Rectal smooth muscle tissue (tissue), 1 donor: Measurements from ENCODE around the gene MCL1.

ENCODE experiments used
- H3K27ac ChIP-seq: one replicate; pipeline ENCODE4 v1.7.0; 2013; ENCODE audit warnings: low read depth, low read length, inconsistent platforms
- H3K27me3 ChIP-seq: one replicate; pipeline ENCODE4 v1.7.0; 2013; ENCODE audit warnings: low read length; ENCODE audit not compliant: control insufficient read depth, insufficient read depth
- H3K36me3 ChIP-seq: one replicate; pipeline ENCODE4 v1.7.0; 2013; ENCODE audit warnings: low read length; ENCODE audit not compliant: control insufficient read depth, insufficient read depth
- H3K4me1 ChIP-seq: one replicate; pipeline ENCODE4 v1.7.0; 2013; ENCODE audit warnings: low read length; ENCODE audit not compliant: control insufficient read depth, insufficient read depth
- H3K4me3 ChIP-seq: one replicate; pipeline ENCODE4 v1.7.0; 2013; ENCODE audit warnings: low read length
- H3K9ac ChIP-seq: one replicate; pipeline ENCODE4 v1.7.0; 2013; ENCODE audit warnings: low read length

The MCL1 gene

DNA sequence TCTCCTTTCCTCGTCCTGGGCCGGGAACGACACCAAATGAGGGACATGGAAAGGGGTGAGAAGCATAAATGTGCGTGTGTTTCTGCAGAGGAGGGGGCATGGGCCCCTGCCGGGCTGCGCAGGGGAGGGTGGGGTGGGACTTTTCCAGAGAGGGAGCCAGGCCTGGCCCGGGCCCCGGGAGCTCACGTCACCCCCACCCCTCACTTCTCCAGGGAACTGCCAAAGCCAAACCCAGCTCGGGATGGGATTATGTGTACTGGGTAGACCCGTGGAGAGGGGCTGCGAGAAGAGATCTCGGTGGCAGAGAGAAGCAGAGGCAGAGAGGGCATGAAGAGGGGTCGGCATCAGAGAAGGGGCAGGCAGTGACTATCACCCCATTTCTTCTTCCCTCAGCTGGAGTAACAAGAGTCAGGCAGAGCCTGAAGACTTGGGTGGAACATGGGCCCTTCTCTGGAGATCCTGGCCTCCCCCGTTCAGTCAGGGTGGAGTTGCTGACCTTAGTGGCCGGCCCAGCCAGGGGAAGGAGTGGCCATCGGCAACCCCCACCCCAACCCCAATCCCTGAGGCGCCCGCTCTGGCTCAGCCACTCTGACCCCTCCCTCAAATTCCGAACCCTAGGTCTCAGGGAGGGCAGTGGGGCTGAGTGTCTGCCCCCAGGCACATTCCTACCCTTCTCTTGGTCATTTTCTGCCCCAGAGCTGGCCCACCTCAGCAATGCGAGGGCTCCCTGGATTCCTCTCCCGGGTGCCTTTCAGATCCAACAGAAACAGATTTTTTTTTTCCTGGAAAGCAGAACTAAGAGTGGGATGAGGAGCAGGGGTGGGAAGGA is 29.0 kb downstream of the MCL1 start:
- Histone ChIP-seq H3K4me3 (peak overlapping the region; percentile 55), H3K27ac (peak overlapping the region; percentile 72), H3K4me1 (no peaks in the 10 kb centered on the region), H3K27me3 (peaks cover 4% of the 10 kb centered on the region), H3K9ac (no peak overlapping the region), H3K36me3 (peaks cover under 1% of the 10 kb centered on the region)

GRCh38 chr1:150549496-150550221 is 29.8 kb downstream of the MCL1 start:
- Histone ChIP-seq H3K9ac (no peak overlapping the region), H3K27me3 (peaks cover 4% of the 10 kb centered on the region), H3K4me3 (peak overlapping the region; percentile 55), H3K27ac (peak overlapping the region; percentile 72), H3K4me1 (no peaks in the 10 kb centered on the region), H3K36me3 (no peaks in the 10 kb centered on the region)

- peak within 1 kb of the TSS; percentile 72 for H3K27ac ChIP-seq
- peaks cover 4% of the 10 kb centered on the region for H3K27me3 ChIP-seq
- no peak within 1 kb of the TSS for H3K9ac ChIP-seq
- H3K36me3 ChIP-seq: no peaks in the 10 kb centered on the region
- peak within 1 kb of the TSS; percentile 67 for H3K4me3 ChIP-seq
- H3K4me1 ChIP-seq: no peaks in the 10 kb centered on the region
These were observed 30.5 kb downstream of the MCL1 start, which contains the start of gene ADAMTSL4 for GRCh38 chr1:150548632-150549495. Gene ADAMTSL4, plus strand, starts transcription at chr1:150549408. Its CDS starts 2,881 bp downstream, at chr1:150552289.

GRCh38 chr1:150548324-150548631 is 31.1 kb downstream of the MCL1 start:
- H3K27me3 ChIP-seq: peaks cover 4% of the 10 kb centered on the region
- no peaks in the 10 kb centered on the region for H3K4me1 ChIP-seq
- peak overlapping the region; percentile 67 for H3K4me3 ChIP-seq
- no peaks in the 10 kb centered on the region for H3K36me3 ChIP-seq
- no peak overlapping the region for H3K9ac ChIP-seq
- H3K27ac ChIP-seq: peak overlapping the region; percentile 66

DNA sequence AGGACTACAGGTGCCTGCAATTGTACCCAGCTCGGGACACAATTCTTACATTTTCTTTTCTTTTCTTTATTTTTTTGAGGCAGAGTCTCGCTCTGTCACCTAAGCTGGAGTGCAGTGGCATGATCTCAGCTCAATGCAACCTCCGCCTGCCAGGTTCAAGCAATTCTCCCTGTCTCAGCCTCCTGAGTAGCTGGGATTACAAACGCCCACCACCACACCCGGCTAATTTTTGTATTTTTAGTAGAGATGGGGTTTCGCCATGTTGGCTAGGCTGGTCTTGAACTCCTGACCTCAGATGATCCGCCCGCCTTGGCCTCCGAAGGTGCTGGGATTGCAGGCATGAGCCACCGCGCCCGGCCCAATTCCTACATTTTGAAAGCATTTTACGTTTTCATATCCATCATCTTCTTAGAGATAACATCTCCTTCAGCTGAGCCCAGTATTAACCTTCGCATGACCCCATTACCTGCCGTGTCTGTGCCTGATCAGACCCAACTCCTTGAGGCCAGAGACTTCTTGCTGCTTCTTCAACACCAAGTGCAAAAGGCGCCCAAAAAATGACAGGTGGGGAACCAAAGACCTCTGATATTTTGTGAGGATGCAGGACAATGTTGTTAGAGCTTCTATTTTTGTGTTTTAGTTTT is 33.0 kb downstream of the MCL1 start:
- Histone ChIP-seq H3K4me1 (no peaks in the 10 kb centered on the region), H3K9ac (no peak overlapping the region), H3K27me3 (peaks cover 3% of the 10 kb centered on the region), H3K36me3 (no peaks in the 10 kb centered on the region), H3K4me3 (no peak overlapping the region), H3K27ac (no peak overlapping the region)

DNA sequence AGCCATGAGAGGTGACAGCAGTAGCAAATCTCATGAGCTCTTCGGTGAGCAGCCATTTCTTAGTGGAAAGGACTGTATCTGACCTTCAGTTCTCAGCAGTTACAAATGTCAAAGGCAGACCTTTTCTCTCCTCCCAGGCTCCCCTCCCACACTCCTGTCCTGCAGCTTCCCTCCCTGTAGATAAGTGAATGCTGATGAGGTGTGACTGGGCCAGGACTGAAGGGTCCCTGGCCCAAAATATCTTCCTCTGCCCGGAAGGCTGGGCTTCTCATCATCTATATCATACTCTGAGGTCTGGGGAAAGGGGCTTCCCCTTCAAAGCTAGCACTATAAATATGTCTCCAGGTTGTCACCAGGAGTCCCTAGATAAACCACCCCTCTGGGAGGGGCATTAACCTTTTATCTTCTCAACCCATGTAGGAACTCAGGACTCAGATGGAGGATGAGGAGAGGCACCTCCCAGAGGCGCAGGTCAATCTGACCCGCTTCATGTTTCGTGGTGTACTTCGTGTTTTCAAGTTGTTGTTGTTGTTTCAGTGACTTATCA is 33.9 kb downstream of the MCL1 start:
- Histone ChIP-seq H3K27me3 (no peaks in the 10 kb centered on the region), H3K27ac (no peak overlapping the region), H3K4me1 (no peaks in the 10 kb centered on the region), H3K4me3 (no peak overlapping the region), H3K9ac (no peak overlapping the region), H3K36me3 (no peaks in the 10 kb centered on the region)

- Histone ChIP-seq H3K36me3 (no peaks in the 10 kb centered on the region), H3K4me3 (no peak overlapping the region), H3K27ac (no peak overlapping the region), H3K9ac (no peak overlapping the region), H3K4me1 (no peaks in the 10 kb centered on the region), H3K27me3 (no peaks in the 10 kb centered on the region)
These were observed 35.2 kb downstream of the MCL1 start for GRCh38 chr1:150544204-150544603.

- H3K9ac ChIP-seq: no peak overlapping the region
- no peak overlapping the region for H3K4me3 ChIP-seq
- H3K27ac ChIP-seq: no peak overlapping the region
- H3K4me1 ChIP-seq: no peaks in the 10 kb centered on the region
- no peaks in the 10 kb centered on the region for H3K27me3 ChIP-seq
- no peaks in the 10 kb centered on the region for H3K36me3 ChIP-seq
These were observed 35.8 kb downstream of the MCL1 start for GRCh38 chr1:150543500-150544143.

DNA sequence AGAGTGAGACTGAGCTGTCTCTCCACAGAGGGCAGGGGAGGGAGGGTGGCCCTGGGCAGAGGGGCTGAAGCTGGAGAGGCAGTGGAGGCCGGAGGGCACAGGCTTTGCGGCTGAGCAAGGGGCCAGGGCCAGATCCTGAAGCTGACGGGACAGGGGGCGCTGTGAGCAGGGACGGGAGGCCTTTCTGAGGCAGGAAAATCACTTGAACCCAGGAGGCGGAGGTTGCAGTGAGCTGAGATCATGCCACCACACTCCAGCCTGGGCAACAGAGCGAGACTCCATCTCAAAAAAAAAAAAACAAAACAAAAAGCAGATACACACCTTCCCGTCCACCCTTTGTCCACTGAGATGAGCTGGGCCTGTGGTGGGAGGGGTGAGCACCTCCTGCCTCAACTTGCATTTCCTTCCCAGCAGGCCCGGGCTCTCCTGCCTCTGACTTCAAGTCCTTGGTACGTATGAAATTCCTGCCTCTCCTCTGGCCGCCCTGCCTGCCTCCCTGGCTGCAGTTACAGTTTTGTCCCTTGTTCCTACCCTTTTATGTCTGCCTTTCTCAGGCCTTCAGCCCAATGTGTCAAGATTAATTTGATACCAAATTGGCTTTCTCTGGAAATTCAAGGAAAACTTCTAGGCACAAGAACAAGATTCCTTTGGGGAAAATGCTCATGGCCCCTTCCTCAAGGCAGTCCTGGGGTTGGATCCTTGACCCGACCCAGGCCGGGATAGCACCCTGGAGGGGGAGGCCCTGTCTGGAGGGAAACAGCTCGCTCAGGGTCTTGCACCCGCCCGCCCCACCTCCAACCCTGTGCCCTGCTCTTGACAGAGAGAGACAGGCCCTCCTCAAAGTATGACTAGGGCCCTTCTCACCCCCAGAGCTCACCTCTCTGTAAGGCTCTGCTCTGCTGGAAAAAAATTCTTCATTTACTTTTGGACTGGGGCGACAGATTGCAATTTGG is 41.4 kb downstream of the MCL1 start:
- H3K4me3 ChIP-seq: no peak overlapping the region
- no peak overlapping the region for H3K9ac ChIP-seq
- no peaks in the 10 kb centered on the region for H3K27me3 ChIP-seq
- H3K36me3 ChIP-seq: no peaks in the 10 kb centered on the region
- no peaks in the 10 kb centered on the region for H3K4me1 ChIP-seq
- H3K27ac ChIP-seq: no peak overlapping the region

- Histone ChIP-seq H3K4me3 (no peak overlapping the region), H3K9ac (no peak overlapping the region), H3K4me1 (no peaks in the 10 kb centered on the region), H3K27me3 (no peaks in the 10 kb centered on the region), H3K36me3 (no peaks in the 10 kb centered on the region), H3K27ac (no peak overlapping the region)
These were observed 42.3 kb downstream of the MCL1 start for GRCh38 chr1:150536836-150537731.
